ENCODE data around the gene TLR6.

Gene TLR6

DNA sequence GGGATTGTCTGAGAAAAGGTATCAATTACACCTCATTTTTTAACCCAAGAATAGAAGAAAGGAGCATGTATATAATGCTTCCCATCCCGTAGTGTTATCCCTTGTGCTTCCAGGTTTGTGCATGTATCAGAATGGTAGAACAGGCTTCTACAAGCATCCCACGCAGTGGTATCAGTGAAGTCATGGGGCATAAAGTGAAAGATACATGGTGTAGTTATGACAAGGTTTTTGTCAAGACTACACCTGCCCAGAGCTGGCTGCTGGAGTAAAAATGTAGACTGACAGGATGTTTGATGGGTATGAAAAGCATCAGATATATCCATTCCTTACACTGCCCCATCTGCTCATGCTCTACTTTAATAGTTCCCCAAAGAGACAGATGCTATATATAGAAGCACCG lies 61.5 kb downstream of the TLR6 start:
- TF ChIP-seq GATA2 (IDR thresholded peaks at IDR 0.05; ENCODE audit: low read depth, low read length) (no peak), GATA3 (IDR thresholded peaks at IDR 0.05; ENCODE audit: low read depth, low read length) (no peak)

DNA sequence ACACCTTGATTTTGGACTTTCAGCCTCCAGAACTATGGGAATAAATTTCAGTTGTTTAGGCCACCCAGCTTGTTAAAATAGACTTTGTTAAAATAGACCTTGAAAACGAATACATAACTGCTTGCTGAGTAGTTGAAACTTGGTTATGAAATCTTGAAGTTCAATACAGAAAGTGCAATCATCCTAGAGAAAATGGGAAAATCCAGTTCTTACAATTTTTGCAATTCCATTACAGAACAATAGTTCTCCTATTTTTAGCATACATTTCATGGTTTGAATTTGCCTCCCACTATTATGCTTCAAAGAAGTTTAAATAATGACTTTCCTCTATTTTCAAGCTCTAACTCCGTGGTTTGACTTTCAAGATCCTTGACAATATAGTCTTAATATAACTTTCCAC lies 62.6 kb downstream of the TLR6 start:
- TF ChIP-seq GATA3 (IDR thresholded peaks at IDR 0.05; ENCODE audit: low read depth, low read length) (no peak), GATA2 (IDR thresholded peaks at IDR 0.05; ENCODE audit: low read depth, low read length) (no peak)

DNA sequence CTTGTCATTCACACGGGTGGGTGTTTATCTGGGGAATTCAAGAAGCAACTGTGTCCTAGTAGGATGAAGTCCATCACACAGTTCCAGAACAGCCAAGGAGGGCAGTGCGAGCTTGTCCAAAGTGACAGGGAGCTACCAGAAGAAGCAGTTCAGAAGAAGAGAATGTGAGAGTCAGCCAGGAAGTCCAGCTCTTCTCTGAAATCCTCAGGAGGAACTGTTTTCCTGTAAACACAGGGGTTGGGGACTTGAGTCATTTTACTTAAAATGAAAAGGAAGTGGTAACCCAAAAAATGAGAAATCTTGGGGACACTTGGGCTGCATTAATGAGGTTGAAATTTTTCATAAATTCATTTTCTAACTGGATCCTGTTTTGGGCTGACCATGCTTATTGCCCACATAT lies 65.6 kb downstream of the TLR6 start:
- no peak for TF ChIP-seq GATA3 (IDR thresholded peaks at IDR 0.05; ENCODE audit: low read depth, low read length)

DNA sequence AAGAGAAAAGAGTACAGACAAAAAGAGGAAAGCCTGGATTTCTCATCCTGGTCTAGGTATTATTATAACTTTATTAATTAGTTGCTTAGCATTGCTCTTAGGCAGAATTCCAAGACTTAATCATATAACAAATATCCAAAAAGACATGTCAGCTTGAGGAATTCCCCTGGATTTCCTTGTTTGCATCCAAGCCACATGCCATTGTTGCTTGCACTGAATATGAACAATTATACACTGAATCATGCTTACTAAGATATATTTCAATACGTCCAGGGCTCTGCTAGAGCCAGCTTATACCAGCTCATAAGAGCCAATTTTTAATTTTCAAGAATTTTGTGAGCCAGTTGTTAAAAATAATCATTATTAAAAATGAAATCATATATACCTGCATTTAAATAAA lies 68.3 kb downstream of the TLR6 start:
- no peak for TF ChIP-seq GATA3 (IDR thresholded peaks at IDR 0.05; ENCODE audit: low read depth, low read length)
- TF ChIP-seq GATA2 (IDR thresholded peaks at IDR 0.05; ENCODE audit: low read depth, low read length), result no peak

DNA sequence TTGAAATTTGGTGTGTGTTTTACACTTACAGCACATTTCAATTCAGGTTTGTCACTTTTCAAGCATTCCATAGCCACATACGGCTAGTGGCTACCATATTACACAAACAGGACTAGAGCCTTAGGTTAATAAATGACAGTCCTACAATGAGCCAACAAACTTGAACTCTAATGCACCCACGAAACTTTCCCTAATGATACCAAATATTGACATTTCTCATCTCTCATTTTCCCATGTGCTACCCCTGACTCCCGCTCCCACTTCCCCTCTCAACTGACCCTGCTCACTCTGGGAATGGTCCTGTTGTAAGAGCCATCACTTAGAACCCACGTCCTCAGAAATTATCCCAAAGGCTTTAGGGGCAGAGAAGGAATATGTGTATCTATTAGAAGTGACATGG lies 68.9 kb downstream of the TLR6 start:
- TF ChIP-seq GATA3 (IDR thresholded peaks at IDR 0.05; ENCODE audit: low read depth, low read length) (no peak), GATA2 (IDR thresholded peaks at IDR 0.05; ENCODE audit: low read depth, low read length) (no peak)

DNA sequence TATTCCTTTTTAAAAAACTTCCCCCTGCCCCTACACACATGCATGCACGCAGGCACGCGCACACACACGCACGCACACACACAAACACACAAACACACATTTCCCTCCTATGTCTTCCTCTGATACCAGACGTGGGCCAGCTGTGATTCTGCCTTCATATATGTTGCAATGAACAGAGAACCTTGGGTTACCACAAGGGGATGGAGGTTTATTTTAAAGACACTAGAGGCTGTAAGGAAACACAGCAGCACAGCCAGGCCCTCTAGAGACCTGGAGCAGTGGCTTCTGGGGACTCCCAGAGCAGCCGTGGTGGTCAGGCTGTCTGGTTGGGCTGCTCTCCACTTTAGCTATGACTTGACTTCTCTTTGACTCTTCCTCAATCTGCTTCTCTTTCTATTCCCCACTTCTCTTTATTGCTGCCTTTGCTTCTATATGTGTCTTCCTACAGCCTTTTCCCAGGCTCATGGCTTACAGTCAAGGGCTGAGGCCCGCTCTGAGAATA lies 70.7 kb downstream of the TLR6 start:
- TF ChIP-seq GATA2 (IDR thresholded peaks at IDR 0.05; ENCODE audit: low read depth, low read length), result no peak
- no peak for TF ChIP-seq GATA3 (IDR thresholded peaks at IDR 0.05; ENCODE audit: low read depth, low read length)

DNA sequence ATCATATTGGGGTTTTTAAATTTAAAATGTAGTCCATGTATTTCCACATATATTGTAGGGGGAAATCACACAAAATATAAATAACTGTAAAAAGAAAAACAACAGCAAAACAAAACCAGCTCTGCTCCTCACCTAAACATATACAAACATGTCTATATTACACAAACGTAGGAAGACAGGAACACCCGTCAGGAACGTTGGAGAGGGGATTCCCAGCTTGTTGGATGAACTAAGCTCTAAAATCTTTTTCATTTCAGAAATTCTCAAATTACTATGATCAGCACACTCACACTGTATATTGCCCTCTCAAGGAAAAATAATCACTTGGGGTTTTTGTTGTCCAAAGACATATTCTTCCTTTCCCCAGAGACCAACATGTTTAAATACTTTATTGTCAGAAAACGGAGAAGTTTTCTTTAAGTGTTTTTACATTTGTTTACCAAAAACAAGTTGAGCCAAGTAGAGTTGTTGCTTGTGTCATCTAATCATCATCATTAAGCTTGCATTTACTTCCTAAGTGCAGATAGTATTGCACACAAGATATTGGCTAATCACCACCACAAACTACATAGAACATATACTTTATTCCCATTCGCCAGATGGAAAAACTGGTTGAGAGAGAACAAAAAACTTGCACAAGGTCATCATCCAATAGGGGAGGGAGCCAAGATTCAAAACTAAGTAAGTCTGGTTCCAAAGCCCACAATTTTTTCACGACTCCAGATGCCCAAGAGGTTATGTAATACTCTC lies 71.4 kb downstream of the TLR6 start:
- TF ChIP-seq GATA3 (IDR thresholded peaks at IDR 0.05; ENCODE audit: low read depth, low read length) (no peak), GATA2 (IDR thresholded peaks at IDR 0.05; ENCODE audit: low read depth, low read length) (no peak)

DNA sequence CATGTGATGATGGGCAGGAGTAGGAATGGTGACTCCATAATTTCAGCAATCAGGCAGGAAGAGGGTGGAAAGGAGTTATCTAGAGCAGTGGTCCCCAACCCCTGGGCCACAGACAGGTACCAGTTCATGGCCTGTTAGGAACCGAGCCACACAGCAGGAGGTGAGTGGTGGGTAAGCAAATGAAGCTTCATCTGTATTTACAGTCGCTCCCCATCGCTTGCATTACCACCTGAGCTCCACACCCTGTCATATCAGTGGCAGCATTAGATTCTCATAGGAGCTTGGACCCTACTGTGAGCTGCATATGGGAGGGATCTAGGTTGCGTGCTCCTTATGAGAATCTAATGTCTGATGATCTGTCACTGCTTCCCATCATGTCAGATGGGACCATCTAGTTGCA lies 72.5 kb downstream of the TLR6 start:
- TF ChIP-seq GATA2 (IDR thresholded peaks at IDR 0.05; ENCODE audit: low read depth, low read length) (no peak), GATA3 (IDR thresholded peaks at IDR 0.05; ENCODE audit: low read depth, low read length) (no peak)

DNA sequence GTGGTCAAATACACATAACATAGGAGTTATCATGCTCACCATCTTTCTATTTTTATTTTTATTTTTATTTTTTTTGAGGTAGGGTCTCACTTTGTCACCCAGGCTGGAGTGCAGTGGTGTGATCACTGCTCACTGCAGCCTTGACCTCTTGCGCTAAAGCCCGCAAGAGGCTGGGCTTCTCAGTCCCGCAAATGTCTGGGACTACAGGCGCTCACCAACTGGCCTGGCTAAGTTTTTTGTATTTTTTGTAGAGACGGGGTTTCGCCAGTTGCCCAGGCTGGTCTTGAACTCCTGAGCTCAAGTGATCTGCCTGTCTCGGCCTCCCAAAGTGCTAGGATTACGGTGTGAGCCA lies 73.5 kb downstream of the TLR6 start:
- TF ChIP-seq GATA3 (IDR thresholded peaks at IDR 0.05; ENCODE audit: low read depth, low read length), result no peak
- no peak for TF ChIP-seq GATA2 (IDR thresholded peaks at IDR 0.05; ENCODE audit: low read depth, low read length)

DNA sequence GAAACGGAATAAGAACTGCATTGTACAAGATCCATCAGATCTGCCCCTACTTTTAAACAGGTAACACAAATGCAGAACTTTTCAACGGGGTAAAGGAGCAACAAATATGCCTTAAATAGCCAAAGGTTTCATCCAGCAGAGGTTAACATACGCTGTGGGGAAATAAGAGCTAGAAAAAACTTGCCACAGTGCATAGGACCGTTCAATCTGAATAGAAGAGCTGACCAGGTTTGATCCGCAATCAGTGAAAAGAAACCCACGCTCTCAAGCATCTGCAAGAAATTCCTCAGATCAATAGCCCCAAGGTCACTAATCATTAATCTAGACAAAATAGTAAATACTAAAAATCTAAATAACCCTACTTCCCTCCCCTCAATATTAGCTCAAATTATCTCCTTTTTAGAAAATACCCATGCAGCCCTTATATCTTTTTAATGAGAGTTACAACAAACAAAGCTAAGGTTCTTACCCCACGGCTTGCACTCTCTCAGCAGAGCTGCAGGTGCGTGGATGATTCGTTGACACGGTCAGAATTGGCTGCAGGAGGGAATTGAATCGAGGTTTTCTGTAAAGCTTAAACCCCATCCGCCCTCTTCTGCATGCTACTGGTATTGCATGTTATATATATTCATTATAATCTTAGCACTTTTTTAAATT lies 74.0 kb downstream of the TLR6 start, which contains the start of gene TLR10:
Gene TLR10 (minus strand): TSS at position 539 of the 657 bp plus-strand sequence. CDS start 7,400 bp downstream, outside the sequence.
- TF ChIP-seq GATA2 (IDR thresholded peaks at IDR 0.05; ENCODE audit: low read depth, low read length), result no peak
- TF ChIP-seq GATA3 (IDR thresholded peaks at IDR 0.05; ENCODE audit: low read depth, low read length), result no peak

DNA sequence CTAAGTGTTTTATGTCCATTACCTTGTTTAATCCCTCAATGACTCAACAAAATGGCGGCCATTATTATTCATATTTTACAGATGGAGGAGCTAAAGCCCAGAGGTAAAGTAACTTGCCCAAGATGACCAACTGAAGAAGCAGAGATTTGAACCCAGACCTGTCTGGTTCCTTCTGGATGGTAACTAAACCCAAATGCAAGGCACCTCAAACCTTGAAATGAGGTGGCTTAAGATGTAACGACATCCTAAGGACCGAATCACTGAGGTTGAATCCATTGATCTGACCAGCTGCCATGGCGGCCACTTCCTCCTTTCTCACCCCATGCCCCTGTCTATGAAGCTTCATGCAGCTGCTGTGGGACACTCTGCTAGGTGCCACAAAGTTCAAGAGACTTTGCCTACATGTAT lies 74.8 kb downstream of the TLR6 start:
- TF ChIP-seq GATA3 (IDR thresholded peaks at IDR 0.05; ENCODE audit: low read depth, low read length) (no peak), GATA2 (IDR thresholded peaks at IDR 0.05; ENCODE audit: low read depth, low read length) (no peak)

DNA sequence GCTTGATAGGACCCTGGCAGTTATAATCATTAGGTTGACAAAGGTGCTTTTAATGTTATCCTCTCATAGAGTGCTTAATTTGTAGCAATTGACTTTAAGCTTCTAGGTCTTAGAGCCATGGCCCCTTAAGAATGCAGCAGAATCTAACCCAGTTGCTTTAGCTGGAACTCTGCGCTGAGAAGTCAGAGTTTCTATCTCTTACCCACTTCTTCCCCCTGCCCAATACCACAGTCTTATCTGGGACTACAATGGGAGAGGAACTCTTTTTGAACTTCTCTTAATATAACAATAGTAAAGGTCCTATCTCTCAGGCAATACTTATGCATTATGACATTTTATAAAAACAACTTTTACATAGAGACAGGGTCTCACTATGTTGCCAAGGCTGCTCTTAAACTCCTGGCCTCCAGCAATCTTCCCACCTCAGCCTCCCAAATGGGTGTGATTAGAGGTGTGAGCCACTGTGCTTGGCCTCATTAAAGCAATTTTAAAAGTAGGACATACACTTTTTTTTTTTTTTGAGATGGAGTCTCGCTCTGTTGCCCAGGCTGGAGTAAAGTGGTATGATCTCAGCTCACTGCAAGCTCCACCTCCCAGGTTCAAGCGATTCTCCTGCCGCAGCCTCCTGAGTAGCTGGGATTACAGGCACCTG lies 75.7 kb downstream of the TLR6 start:
- no peak for TF ChIP-seq GATA3 (IDR thresholded peaks at IDR 0.05; ENCODE audit: low read depth, low read length)
- no peak for TF ChIP-seq GATA2 (IDR thresholded peaks at IDR 0.05; ENCODE audit: low read depth, low read length)

DNA sequence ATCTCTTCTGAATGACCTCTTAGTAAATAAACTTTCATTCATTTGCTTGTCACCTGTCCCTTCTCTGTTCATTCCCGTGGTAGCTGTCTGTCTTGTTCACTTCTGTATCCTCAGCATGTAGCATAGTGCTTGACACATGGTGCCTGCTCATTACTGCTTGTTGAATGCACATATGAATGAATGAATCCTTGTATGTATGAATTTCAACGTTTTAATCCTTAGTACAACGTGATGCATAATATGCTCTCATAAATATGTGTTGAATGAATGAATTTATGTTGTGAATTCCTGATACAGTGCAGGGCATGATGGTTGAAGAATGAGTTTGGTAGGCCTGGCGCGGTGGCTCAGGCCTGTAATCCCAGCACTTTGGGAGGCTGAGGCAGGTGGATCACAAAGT lies 76.8 kb downstream of the TLR6 start:
- no peak for TF ChIP-seq GATA2 (IDR thresholded peaks at IDR 0.05; ENCODE audit: low read depth, low read length)
- TF ChIP-seq GATA3 (IDR thresholded peaks at IDR 0.05; ENCODE audit: low read depth, low read length), result no peak

DNA sequence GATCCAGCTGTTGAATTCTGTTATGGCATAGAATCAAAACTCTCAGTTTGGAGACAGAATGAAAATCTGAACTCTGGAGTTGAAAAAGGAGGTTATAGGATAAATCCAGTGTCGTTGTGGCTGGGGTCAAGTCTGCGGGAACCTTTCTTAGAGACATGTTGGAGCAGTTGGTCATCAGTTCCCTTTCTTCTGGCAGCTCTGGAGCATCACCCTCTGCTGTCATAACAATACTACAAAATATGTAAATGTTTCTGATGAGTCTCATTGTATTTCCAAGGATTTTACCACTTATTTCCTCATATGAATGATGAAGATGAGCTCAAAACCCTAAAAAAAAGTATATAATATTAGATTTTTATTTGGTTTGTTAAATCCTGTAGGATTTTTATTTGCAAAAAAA lies 81.3 kb downstream of the TLR6 start:
- TF ChIP-seq GATA3 (IDR thresholded peaks at IDR 0.05; ENCODE audit: low read depth, low read length) (no peak), GATA2 (IDR thresholded peaks at IDR 0.05; ENCODE audit: low read depth, low read length) (no peak)
